HG03175 (cell line): ENCODE measurements around the gene KRT9.
"Not testable (repeated sequence)": the region's sequence is repeated elsewhere in the genome, so short reads cannot be mapped to it uniquely, and the experiment has no call there.

Experiments used
- ATAC-seq: cut with Tn5 transposase; IDR thresholded peaks from one replicate; pipeline ENCODE4 v1.9.1; 2021; ENCODE audit warnings: mild to moderate bottlenecking, moderate library complexity; ENCODE audit not compliant: unreplicated experiment

Gene KRT9

GRCh38 chr17:41571561-41572434 is at the start of gene KRT9:
TSS of gene KRT9 (minus strand) at chr17:41572059. CDS start at chr17:41571992, 67 bp downstream.
- ATAC-seq = no peak

- not testable (repeated sequence) for ATAC-seq
Observed at GRCh38 chr17:41621435-41621817, 49.6 kb upstream of the KRT9 start.

- ATAC-seq = no peak
Observed at GRCh38 chr17:41620583-41621434, 49.0 kb upstream of the KRT9 start.

DNA sequence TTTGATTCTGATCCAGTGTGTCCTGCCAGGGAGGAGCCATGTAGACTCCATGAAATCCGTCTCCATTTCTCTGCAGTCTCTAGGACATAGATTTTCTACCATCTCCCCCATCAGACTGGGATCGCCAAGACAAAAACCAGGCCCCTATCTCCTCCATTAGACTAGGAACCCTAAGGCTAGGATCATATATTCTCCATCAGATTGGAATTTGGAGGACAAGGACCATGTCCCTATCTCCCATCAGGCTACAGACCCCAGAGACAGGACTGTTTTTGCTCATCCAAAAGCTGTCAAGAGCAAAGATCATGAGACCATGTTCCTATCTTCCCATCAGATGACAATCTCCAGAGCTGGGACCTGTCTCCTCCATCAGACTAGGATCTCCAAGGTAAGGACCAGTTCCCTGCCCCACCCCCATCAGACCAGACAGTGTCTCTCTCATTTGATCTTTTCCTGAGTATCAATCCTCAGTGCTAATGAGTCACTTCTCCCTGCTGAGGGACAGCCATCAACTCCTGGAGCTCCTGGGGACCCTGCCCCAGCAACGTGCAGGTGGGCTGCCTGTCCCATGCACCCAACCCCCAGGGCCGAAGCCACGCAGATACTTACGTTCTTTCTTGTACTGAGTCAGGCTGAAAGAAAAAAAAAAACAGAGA is 48.2 kb upstream of the KRT9 start:
- ATAC-seq = not testable (repeated sequence)

- no peak for ATAC-seq
Observed at GRCh38 chr17:41619036-41619926, 47.4 kb upstream of the KRT9 start.

DNA sequence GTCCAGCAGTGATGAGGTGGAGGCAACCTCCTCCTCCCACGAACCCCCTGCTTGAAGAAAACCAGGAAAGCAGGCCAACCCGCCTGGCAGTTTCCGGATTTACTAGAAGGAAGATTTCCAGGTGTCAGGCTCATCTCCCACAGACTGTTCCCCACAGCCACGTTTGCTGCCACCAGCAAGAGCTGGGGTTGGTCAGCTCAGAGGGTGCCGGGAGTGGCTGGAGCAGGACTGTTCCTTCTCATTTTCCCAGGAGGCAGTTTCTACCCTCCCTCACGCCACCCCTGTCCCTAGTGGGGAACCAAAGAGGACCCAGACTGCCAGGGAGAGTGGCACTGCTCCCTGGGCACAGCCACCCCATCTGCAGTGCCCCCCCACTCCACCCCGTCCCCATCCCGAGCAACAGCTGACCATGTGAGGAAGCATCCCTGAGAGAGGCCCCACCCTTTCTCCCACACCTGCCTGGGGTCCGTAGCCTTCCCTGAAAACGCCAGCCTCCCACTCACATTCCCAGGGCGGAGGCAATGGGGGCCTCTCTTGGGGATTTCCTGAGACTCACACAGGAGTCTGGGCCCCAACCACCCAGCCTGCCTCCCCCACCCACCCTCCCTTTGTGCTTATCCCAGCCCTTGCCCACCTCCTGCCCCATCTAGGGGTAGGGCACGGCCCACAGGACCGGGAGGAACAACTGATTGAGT is 46.6 kb upstream of the KRT9 start:
- no peak for ATAC-seq

DNA sequence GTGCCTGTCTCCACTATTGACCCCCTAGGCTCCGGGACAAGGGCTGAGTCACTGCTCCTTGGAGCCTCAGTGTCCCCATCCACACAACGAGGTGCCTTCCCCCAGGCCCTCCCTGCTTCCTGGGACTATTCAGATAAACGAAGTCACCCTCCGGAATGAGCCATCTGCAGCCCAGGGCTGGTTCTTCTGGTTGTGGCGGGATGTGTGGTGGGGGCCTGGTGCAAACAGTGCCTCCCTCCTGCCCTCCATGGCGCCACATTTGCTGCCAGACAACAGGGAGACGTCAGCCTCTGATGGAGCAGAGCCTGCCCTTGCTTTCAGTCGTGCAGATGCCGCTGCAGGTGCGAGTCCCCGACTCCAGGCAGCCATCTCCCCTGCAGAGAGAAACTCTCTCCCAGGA is 45.8 kb upstream of the KRT9 start:
- ATAC-seq = no peak

- ATAC-seq = no peak
Observed at GRCh38 chr17:41617136-41617535, 45.3 kb upstream of the KRT9 start.

GRCh38 chr17:41616486-41616885 is 44.6 kb upstream of the KRT9 start:
- not testable (repeated sequence) for ATAC-seq

GRCh38 chr17:41615454-41615853 is 43.6 kb upstream of the KRT9 start:
- ATAC-seq = no peak

DNA sequence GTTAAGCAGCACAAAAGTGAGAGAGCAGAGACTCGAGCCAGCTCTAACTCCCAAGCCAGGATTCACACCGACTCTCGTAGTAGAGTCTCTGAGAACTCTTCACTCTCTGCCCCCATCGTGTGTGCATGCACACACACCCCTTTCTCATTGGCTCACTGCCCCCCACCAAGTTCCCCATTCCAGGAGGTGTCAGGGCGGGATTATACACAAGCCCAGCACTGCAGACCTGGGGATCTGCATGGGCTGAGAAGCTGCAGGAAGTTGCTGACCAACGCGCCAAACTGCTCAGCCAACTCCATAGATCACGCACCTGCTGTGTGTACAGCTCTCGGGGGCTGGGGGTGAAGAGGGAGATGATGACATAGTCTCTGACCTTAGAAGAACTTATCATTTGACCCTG is 42.9 kb upstream of the KRT9 start:
- not testable (repeated sequence) for ATAC-seq

DNA sequence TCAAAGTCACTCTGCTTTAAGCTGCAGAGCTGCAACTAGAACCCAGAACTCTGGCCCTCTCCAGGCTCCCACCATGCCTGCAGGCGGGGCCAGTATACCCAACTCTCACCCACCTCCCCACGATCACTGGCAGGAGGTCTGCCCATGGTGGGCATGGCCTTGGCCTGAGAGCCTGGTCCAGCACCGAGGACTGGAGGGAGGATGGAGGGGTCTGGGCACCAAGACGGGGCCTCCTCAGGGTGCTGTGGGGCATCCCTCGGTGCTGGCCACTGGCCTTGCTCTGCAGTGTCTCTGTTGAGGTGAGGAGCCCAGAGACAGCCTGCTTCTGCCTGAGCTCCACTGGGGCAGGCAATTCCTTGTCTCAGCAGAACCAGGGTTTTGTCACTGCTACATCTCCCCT is 42.2 kb upstream of the KRT9 start:
- no peak for ATAC-seq

GRCh38 chr17:41613277-41614082 is 41.6 kb upstream of the KRT9 start:
- no peak for ATAC-seq

DNA sequence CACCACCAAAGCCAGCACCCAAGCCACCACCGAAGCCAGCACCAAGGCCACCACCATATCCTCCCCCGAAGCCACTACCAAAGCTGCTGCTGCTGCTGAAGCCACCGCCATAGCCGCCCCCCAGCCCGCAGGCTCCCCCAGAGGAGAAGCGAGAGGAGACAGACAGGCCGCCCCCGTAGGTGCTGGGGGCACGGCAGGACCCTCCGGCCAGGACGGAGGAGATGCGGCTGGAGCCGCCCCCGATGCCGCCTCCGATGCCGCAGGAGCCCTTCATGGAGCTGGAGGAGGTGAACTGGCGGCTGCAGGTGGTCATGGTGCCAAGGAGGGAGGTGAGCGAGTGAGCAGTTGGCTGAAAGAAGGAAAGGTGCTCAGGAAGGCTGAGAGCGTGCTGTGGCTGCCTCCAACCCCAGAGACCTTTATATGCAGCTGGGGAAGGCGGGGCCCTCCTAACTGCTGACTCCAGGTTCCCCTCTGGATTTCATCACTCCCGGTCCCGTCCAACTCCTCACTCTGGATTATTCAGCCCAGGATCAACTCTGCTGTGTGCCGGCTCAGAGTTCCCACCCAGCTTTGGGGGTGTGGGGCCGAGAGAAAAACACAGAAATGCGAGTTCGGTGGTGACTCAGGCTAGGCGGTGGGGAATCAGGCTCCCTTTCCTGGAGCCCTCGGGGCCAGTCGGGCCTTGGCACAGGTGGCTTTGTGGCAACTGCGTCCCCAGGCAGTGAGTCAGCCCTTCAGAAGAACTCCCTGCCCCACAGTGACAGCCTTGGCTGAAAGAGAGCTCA is 40.7 kb upstream of the KRT9 start, which contains the start of gene KRT16:
TSS of gene KRT16 (minus strand) at position 392 of the 785 bp plus-strand sequence. CDS start at position 313, 79 bp downstream.
- ATAC-seq = not testable (repeated sequence)

GRCh38 chr17:41610965-41611640 is 39.2 kb upstream of the KRT9 start:
- no peak for ATAC-seq

DNA sequence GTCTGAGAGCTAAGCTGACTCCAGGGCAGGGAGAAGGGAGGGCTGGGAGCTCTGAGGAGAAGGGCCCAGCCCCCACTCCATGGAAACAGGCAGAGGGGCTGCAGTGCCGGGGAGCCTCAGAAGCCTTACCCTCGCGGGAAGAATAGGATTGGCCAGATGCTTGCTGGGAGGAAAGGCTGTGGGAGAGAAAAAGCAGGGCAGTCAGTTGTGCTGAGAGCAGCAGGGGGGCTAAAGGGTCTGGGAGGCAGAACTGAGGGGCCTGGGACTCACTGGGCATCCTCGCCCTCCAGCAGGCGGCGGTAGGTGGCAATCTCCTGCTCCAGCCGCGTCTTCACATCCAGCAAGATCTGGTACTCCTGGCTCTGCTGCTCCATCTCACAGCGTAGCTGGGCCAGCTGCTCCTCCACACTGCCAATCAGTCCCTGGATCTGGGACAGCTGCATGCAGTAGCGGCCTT is 38.2 kb upstream of the KRT9 start:
- ATAC-seq = not testable (repeated sequence)

DNA sequence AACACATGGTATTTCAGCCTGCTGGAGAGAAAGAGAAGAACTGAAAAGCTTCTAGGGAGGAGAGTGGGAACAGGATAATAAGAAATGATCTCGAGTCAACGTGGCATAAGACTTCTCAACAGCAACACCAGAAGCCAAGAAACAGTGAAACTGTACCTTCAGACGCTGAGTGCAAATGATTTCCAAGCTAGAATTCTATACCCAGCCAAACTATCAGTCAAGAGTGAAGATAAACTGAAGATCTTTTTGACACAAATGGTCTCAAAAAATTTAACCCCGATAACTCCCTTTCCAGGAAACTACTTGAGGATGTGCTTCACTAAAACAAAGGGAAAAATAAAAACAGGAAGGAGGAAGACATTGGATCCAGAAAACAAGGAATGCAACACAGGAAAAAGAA is 35.1 kb upstream of the KRT9 start:
- not testable (repeated sequence) for ATAC-seq
